ENCODE measurements around the gene EIF4G1. TPM values are rescaled to one million over a fixed set of nuclear protein-coding genes. Genes with fewer than 3 reads are reported as not detected.

EIF4G1 gene
- total RNA-seq, 4 donors from 2014 or later: 158 to 318 (median 213) TPM

GRCh38 chr3:184382326-184383032 is 68.1 kb downstream of the EIF4G1 start:
- no peak for TF ChIP-seq CTCF (IDR thresholded peaks at IDR 0.05; ENCODE audit: low read depth)

- TF ChIP-seq CTCF (IDR thresholded peaks at IDR 0.05; ENCODE audit: low read depth): no peak
These were observed 68.8 kb downstream of the EIF4G1 start for GRCh38 chr3:184383033-184383740.

DNA sequence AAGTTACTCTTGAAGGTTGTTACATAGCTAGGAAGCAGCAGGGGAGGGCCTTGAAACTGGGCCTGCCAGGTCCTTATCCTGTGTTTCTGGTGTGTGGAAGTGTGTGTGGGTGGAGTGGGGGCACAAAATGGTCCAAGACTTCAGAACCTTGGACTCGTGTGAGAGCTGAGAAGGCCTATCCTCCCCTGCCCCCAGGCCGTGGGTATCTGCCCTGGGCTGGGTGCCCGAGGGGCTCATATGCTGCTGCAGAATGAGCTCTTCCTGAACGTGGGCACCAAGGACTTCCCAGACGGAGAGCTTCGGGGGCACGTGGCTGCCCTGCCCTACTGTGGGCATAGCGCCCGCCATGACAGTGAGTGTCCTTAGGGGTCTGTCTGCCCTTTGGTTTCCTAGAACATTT is 69.9 kb downstream of the EIF4G1 start:
- no peak for TF ChIP-seq CTCF (IDR thresholded peaks at IDR 0.05; ENCODE audit: low read depth)

Small RNA genes lying within 50 kb of the gene (small RNA-seq; reads per million reads assigned to genes)
- 2,352 reads per million, percentile 99 among the genes with 10 or more reads in this experiment for gene SNORD66

Other genes starting within 250 kb of the EIF4G1 start
- gene HTR3E, start 217.5 kb upstream of the EIF4G1 start, total RNA-seq: not detected
- 10 to 100 TPM; 29.8 to 31.9 (median 31.2) TPM for gene EIF2B5, start 179.2 kb upstream of the EIF4G1 start, total RNA-seq
- 10 to 100 TPM; 18.9 to 57.3 (median 32.6) TPM for gene DVL3, start 159.2 kb upstream of the EIF4G1 start, total RNA-seq
- 100 to 1,000 TPM; 178 to 227 (median 198) TPM for gene AP2M1, start 139.8 kb upstream of the EIF4G1 start, total RNA-seq
- gene ABCF3, start 128.4 kb upstream of the EIF4G1 start, total RNA-seq: 10 to 100 TPM; 40.8 to 72.5 (median 54.0) TPM
- gene VWA5B2, start 85.0 kb upstream of the EIF4G1 start, total RNA-seq: not detected
- gene ALG3, start 65.6 kb upstream of the EIF4G1 start, total RNA-seq: 10 to 100 TPM; 23.3 to 53.7 (median 47.9) TPM
- gene EEF1AKMT4, start 64.9 kb upstream of the EIF4G1 start, total RNA-seq: 1 to 10 TPM; 3.4 to 5.5 (median 4.3) TPM
- not detected for gene CAMK2N2, start 53.1 kb upstream of the EIF4G1 start, total RNA-seq
- gene ECE2, start 38.6 kb upstream of the EIF4G1 start, total RNA-seq: not detected
- gene PSMD2, start 15.4 kb upstream of the EIF4G1 start, total RNA-seq: 100 to 1,000 TPM; 166 to 257 (median 231) TPM
- gene FAM131A, start 23.0 kb downstream of the EIF4G1 start, total RNA-seq: 10 to 100 TPM in 3 of 4 donors, 1 to 10 TPM in 1; 9.8 to 17.1 (median 13.8) TPM
- gene CLCN2, start 47.0 kb downstream of the EIF4G1 start, total RNA-seq: 1 to 10 TPM; 1.3 to 5.8 (median 1.9) TPM
- gene POLR2H, start 47.1 kb downstream of the EIF4G1 start, total RNA-seq: 10 to 100 TPM; 47.9 to 69.9 (median 56.7) TPM
- gene THPO, start 63.6 kb downstream of the EIF4G1 start, total RNA-seq: under 1 TPM in 3 of 4 donors, not detected in 1; 0.44 to 0.68 (median 0.57) TPM
- gene CHRD, start 65.4 kb downstream of the EIF4G1 start, total RNA-seq: 10 to 100 TPM in 3 of 4 donors, 1 to 10 TPM in 1; 8.0 to 11.7 (median 11.0) TPM
- gene EPHB3, start 247.2 kb downstream of the EIF4G1 start, total RNA-seq: under 1 TPM in 2 of 4 donors, not detected in 2; 0.17 to 0.22 TPM

All from subcutaneous adipose tissue (tissue), 4 donors.